Occipital lobe (tissue), 2 donors: Measurements from ENCODE around the gene ATP1B1. TPM values are rescaled to one million over a fixed set of nuclear protein-coding genes. Genes with fewer than 3 reads are reported as not detected.
"Not testable (repeated sequence)": the region's sequence is repeated elsewhere in the genome, so short reads cannot be mapped to it uniquely, and the experiment has no call there.

Experiments
- DNase-seq: peaks from one replicate; lab custom pipeline; 2025; lab: John Stamatoyannopoulos, UW
- total RNA-seq: library from RNA; depleted of rRNA; stranded (reverse); fragments of >200 nt; gene quantifications from one replicate; pipeline ENCODE4 v1.2.3, GENCODE V29; 2014

The ATP1B1 gene
- total RNA-seq, 1 donor from 2014 or later = 233 TPM

- no peak for DNase-seq
Measured at GRCh38 chr1:169141356-169141755, 34.9 kb downstream of the ATP1B1 start.

- DNase-seq = no peak
Measured at GRCh38 chr1:169142129-169142528, 35.6 kb downstream of the ATP1B1 start.

- DNase-seq = no peak
Measured at GRCh38 chr1:169143346-169143745, 36.9 kb downstream of the ATP1B1 start.

- DNase-seq = no peak
Measured at GRCh38 chr1:169143984-169144383, 37.5 kb downstream of the ATP1B1 start.

GRCh38 chr1:169144941-169145626 is 38.6 kb downstream of the ATP1B1 start:
- no peak for DNase-seq

GRCh38 chr1:169146576-169147214 is 40.2 kb downstream of the ATP1B1 start:
- no peak for DNase-seq

GRCh38 chr1:169148472-169149252 is 42.2 kb downstream of the ATP1B1 start:
- DNase-seq = no peak

GRCh38 chr1:169149555-169150286 is 43.2 kb downstream of the ATP1B1 start:
- DNase-seq = no peak

- no peak for DNase-seq
Measured at GRCh38 chr1:169150641-169151337, 44.3 kb downstream of the ATP1B1 start.

- no peak for DNase-seq
Measured at GRCh38 chr1:169151338-169151837, 44.9 kb downstream of the ATP1B1 start.

- no peak for DNase-seq
Measured at GRCh38 chr1:169155675-169156074, 49.2 kb downstream of the ATP1B1 start.

GRCh38 chr1:169156580-169156979 is 50.1 kb downstream of the ATP1B1 start:
- no peak for DNase-seq

- DNase-seq = no peak
Measured at GRCh38 chr1:169160845-169161495, 54.5 kb downstream of the ATP1B1 start.

- DNase-seq = no peak
Measured at GRCh38 chr1:169161496-169162194, 55.2 kb downstream of the ATP1B1 start.

- no peak for DNase-seq
Measured at GRCh38 chr1:169163059-169163458, 56.6 kb downstream of the ATP1B1 start.

GRCh38 chr1:169175461-169175860 is 69.0 kb downstream of the ATP1B1 start:
- no peak for DNase-seq

- DNase-seq = not testable (repeated sequence)
Measured at GRCh38 chr1:169179431-169179830, 72.9 kb downstream of the ATP1B1 start.

- DNase-seq = no peak
Measured at GRCh38 chr1:169180174-169180573, 73.7 kb downstream of the ATP1B1 start.
